GM19099 (cell line): Measurements from ENCODE around the gene KIAA1614.
A peak's percentile ranks its signal among the peaks of the same experiment; 100 is the strongest.

Source experiments
- POLR2A ChIP-seq: IDR thresholded peaks from 3 replicates; pipeline ENCODE4 v1.6.1; 2011; ENCODE audit warnings: low read depth; ENCODE audit not compliant: insufficient read length; ENCODE audit errors: extremely low read depth

The KIAA1614 gene

DNA sequence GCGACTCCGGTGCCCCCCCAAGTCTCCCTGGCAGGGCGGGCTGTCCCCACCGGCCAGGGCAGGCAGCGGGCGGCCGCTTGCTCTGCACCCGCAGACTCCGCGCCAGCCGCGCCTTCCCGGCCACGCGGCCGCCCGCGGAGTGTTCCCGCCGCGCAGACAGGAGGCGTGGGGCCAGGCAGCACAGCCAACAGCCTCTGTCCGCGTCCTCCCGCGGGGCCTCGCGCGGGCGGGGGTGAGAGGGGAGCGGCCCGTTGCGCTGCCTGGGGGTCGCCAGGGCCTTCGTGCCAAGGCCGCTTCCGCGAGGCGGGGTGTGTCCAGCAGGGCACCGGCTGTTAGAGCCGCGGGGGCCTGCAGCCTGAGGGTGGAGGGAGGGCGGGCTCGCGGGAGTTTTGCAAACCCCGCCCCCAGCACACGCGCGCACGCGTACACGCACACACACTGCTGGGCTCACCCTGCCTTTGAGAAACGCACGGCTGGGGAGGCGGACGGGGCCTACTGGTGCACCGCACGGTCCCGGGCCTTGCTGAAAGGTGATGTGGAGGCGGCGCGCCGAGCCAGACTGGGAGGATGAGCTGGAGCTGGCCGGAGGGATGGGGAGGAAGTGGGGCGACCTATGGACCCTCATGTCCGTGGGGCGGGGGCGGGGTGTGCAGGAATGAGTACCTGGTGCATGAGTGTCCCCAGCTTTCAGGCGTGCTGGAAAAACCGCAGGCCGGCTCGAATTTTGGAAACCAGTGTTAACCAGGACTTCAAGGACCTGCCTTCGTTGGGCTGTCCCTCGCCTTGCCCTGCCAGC is 41.5 kb downstream of the KIAA1614 start:
- peak; percentile 55 for TF ChIP-seq POLR2A

DNA sequence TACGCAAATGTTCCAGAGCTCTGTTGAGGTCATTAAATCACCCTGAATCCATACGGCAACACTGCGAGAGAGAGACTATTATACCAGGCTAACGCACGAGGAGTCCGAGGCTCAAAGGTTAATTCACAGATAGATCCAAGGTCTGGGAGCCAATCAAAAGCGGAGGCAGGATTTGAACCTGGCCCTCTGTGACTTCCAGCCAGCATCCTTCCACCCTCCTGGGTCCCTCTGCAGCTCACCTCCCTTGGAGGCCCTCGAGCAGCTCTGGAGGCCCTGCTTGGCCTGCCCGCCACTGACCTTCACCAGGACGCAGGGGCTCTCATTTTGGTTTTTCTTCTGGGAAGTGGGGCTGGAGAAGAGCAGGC is 42.1 kb downstream of the KIAA1614 start:
- TF ChIP-seq POLR2A: no peak

GRCh38 chr1:180956028-180956640 is 43.4 kb downstream of the KIAA1614 start:
- no peak for TF ChIP-seq POLR2A

DNA sequence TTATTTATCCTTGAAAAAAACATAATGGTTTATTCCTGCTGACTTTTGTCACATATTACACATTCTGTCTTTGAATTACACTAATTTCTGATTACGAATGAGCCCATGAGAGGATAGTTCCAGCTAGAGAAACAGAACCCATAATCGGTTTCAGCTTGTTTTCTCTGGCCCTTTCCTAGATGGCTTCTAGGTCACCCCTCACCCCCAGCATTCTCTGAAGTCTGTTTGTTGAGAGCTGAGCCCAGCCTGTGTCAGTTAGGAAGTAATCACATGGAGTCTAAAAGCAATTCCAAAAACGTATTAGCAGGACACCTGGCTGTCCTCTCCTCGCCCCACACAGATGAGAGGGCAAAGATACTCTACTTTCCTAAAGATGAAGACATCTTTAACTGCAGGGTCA is 48.9 kb downstream of the KIAA1614 start:
- no peak for TF ChIP-seq POLR2A

- no peak for TF ChIP-seq POLR2A
These were observed 49.5 kb downstream of the KIAA1614 start for GRCh38 chr1:180962178-180962577.

GRCh38 chr1:180964056-180964455 is 51.4 kb downstream of the KIAA1614 start:
- no peak for TF ChIP-seq POLR2A

- no peak for TF ChIP-seq POLR2A
These were observed 51.9 kb downstream of the KIAA1614 start for GRCh38 chr1:180964595-180964994.

GRCh38 chr1:180966312-180966711 is 53.6 kb downstream of the KIAA1614 start:
- no peak for TF ChIP-seq POLR2A

GRCh38 chr1:180966744-180967536 is 54.2 kb downstream of the KIAA1614 start:
- no peak for TF ChIP-seq POLR2A

GRCh38 chr1:180967558-180967957 is 54.9 kb downstream of the KIAA1614 start:
- TF ChIP-seq POLR2A: no peak

- TF ChIP-seq POLR2A: no peak
These were observed 56.7 kb downstream of the KIAA1614 start for GRCh38 chr1:180969434-180969833.

DNA sequence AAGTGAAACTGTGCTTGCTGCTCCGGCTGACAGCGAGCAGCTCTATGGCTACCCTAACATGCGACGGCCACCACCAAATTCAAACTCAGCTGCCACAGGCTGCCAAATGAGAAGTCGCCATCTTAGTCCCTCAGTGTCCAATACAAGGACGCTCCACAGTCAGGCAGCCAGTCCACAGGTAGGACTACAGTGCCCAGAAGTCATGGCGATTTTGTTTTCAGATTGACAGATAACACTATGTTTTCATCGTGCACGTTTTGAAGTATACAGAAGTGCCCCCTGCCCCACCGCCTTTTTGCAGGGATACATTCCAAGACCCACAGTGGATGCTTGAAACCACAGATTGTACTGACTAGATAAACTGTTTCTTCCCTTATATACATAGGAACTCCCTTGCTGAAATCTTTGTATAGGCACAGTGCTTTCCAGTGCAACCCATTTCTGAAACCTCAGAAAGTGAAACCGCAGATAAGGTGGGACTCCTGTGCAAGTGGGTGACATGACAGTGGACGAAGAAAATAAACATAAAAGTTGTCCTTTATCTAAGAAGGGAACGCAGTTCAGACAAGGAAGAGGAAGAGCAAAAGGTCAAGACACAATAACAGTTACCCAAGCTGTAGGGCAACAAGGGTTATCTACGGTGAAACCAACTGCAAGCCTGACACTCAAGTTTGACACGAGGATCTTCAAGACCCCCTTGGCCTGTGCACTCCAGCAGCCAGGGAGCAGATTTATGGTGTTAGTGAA is 57.8 kb downstream of the KIAA1614 start:
- no peak for TF ChIP-seq POLR2A

- TF ChIP-seq POLR2A: no peak
These were observed 58.7 kb downstream of the KIAA1614 start for GRCh38 chr1:180971273-180971997.

DNA sequence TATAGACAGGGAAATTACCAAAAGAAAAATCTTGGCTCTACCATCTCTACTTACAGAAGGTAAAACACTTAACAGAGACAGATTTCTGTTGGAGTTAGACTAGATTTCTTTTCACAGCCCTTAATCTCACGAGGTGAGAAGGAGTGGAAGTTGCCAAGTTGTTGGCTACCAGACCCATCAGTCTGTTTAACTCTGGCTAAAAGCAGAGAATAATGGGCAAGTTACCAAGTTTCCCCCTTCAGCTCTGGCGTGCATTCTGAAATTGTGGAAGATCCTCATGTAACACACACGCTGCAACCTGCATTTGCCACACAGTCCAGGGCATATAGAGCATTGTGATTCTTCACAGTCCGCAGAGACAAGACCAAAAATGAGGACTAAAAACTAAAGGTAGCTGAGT is 60.7 kb downstream of the KIAA1614 start:
- TF ChIP-seq POLR2A: no peak
